ENCODE results near the gene STXBP6.

- TF ChIP-seq CTCF (IDR thresholded peaks at IDR 0.05; ENCODE audit: extremely low read depth in 1 of 2, insufficient read depth in 1 of 2, low read depth in 1 of 2, low read length in 2 of 2), result no peak
- no peak for TF ChIP-seq POLR2A (IDR thresholded peaks at IDR 0.05; ENCODE audit: low read depth, low read length)
- no peak for TF ChIP-seq EZH2 (IDR thresholded peaks at IDR 0.05; ENCODE audit: borderline replicate concordance, low read depth, low read length, severe bottlenecking)
- no peak for TF ChIP-seq POLR2AphosphoS5 (IDR thresholded peaks at IDR 0.05; ENCODE audit: insufficient read depth, low read depth, low read length)
- TF ChIP-seq MAX (IDR thresholded peaks at IDR 0.05; ENCODE audit: insufficient read depth, insufficient read length), result no peak
- no peak for TF ChIP-seq JUN (IDR thresholded peaks at IDR 0.05; ENCODE audit: borderline replicate concordance, insufficient read depth, insufficient read length, low read depth)
These were observed 5.1 kb upstream of the STXBP6 start for GRCh38 chr14:25055005-25055404.

Data from endothelial cell of umbilical vein (primary cell).